Nucleus accumbens (tissue), 56 donors: ENCODE measurements around the gene REC8.

Experiments
- DNase-seq, 56 donors: peaks; one replicate each; lab custom pipeline; 2025; lab: John Stamatoyannopoulos, UW

The REC8 gene

DNA sequence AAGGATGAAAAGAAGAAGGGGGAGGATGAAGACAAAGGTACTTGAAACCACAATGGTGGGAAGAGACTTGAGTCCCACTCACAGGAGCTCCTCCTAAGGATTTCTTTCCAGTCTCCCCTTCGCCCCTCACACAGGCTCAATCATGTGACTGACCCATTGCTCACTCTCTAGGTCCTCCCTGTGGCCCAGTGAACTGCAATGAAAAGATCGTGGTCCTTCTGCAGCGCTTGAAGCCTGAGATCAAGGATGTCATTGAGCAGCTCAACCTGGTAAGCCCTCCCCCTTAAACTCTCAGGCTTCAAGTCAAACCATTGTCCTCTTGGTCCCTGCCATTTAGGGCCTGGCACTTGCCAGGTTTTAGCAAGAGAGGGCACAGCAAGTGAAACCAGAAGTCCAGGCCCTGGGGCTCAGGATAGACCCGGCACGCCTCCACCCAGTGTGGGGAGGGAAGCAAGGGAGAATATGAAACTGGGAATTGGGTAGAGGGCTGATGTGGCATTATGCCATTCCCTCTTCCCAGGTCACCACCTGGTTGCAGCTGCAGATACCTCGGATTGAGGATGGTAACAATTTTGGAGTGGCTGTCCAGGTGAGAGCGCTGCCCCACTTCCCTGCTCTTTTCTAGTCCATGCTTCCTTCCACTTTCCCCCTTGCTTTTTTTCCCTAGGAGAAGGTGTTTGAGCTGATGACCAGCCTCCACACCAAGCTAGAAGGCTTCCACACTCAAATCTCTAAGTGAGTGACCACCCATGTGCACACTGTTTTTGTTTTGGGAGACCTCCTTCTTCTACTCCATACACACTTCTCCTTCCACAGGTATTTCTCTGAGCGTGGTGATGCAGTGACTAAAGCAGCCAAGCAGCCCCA is 34.1 kb upstream of the REC8 start:
- DNase-seq = no peak

GRCh38 chr14:24138396-24139271 is 33.2 kb upstream of the REC8 start:
- no peak for DNase-seq

- DNase-seq = no peak
Measured at GRCh38 chr14:24139272-24139934, 32.5 kb upstream of the REC8 start.

GRCh38 chr14:24141097-24141880 is 30.6 kb upstream of the REC8 start, which contains the start of gene EMC9:
Gene EMC9 (minus strand): TSS chr14:24141591. CDS start chr14:24141304, 287 bp downstream.
- peak; percentile 90 to 100 (median 99) for DNase-seq

DNA sequence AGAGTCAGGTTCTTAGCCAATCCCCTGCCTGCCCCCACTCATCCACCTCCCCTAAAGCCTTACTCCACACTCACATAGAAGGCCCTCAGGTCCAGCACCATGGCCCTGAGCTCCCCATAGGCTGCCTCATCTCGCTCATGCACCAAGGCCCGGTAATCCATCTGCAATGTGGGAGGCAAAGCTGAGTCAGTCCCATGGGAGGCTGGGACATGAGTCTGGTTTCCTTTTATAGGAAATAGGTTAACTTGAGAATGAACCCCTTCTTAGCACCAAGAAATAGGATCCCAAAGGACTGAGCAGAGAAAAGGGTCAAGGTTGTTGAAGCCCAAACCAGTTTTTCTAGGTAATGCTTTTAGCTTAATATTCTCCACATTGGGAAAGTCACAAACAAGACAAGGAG is 28.4 kb upstream of the REC8 start:
- no peak for DNase-seq

DNA sequence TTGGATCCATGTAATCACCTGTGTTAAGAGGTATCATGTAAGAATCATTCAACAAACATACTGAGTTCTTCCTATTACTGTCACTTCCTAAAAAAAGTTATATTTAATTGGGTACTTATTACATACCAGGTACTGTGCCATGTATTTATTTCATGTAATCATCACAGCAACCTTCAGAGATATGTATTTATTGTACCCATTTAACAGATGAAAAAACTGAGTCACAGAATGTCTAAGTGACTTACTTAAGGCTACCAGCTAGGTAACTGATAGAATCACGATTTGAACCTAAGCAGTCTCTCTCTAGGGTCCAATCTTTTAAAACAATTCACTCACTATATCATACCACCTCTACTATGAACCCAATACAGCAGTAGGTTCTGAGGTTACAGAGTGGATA is 27.4 kb upstream of the REC8 start:
- DNase-seq = no peak

GRCh38 chr14:24145219-24145618 is 26.7 kb upstream of the REC8 start:
- DNase-seq = no peak

DNA sequence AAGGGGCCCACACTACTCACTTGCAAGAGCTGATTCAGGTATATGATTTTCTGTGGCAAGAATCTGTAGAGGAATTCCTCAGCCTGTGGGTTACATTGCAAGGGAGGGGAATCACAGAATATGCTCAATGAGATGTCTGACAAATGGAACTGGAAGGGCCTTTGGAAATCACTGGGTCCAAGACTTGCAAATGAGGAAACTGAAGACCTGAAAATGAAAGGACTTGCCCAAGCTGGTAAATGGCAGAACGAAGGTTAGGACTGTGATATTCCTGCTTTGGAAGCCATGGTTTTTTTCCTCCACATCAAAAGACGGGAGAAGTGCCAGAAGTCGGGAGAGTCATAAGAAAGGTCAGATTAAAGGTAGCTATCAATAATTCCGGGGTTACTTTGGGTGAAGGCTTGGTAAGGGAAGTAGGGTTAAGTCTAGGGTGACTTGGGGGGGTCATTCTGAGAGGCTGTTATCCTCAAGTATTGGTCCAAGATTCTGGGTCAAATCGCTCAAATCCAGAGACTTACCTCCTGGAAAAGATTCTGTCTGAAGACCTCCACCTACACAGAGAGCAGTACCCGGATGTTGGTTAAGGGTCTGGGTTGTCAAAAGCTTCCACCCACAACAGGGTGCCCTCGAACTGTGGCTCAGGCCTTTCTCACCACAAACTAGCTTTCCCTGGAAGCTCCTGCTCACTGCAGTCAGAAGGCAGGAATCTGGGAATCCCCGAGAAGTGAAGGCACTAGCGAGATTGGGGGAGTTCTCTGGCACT is 26.0 kb upstream of the REC8 start:
- DNase-seq = no peak

GRCh38 chr14:24146453-24146977 is 25.4 kb upstream of the REC8 start, which contains the start of gene PSME2:
Gene PSME2 (minus strand): TSS chr14:24146610. CDS start chr14:24146581, 29 bp downstream.
- DNase-seq = peak; percentile 48 to 91 (median 79)

- peak; percentile 74 to 98 (median 95) for DNase-seq
Measured at GRCh38 chr14:24146978-24147760, 24.7 kb upstream of the REC8 start, which contains the start of gene RNF31. Gene RNF31 (plus strand): TSS chr14:24147498. CDS start chr14:24147699, 201 bp downstream.

- peak in 1 of 56 donors; percentile 45 for DNase-seq
Measured at GRCh38 chr14:24147761-24148428, 24.0 kb upstream of the REC8 start.

DNA sequence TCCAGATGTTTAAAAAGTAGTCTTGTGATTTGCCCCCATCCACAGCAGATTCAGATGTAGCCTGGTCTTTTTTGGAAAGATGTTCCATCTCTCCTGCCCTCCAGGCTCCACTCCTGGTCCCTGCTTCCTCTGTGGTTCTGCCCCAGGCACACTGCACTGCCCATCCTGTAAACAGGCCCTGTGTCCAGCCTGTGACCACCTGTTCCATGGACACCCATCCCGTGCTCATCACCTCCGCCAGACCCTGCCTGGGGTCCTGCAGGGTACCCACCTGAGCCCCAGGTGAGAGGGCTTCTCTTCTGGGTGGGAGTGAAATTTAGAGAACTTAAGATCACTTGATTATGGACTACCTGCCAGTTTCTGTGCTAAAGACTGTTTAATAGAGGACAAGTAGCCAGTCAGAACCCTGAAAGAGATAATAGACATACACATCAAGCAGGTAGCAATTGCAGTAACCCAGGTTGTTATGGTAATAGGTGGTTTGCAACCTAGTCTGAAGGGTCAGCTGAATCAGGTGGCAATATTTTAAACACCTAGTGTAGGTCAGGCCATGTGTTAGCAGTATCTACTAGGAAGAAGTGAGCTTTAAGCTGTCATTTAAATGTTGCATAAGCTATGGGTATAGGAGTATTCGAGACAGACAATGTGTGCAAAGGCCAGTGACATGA is 22.4 kb upstream of the REC8 start:
- no peak for DNase-seq

DNA sequence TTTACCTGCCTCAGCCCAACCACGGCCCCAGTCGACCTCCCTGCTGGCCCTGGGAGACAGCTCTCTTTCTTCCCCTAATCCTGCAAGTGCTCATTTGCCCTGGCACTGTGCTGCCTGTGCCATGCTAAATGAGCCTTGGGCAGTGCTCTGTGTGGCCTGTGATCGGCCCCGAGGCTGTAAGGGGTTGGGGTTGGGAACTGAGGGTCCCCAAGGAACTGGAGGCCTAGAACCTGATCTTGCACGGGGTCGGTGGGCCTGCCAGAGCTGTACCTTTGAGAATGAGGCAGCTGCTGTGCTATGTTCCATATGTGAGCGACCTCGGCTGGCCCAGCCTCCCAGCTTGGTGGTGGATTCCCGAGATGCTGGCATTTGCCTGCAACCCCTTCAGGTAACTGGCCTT is 21.8 kb upstream of the REC8 start:
- DNase-seq = no peak

DNA sequence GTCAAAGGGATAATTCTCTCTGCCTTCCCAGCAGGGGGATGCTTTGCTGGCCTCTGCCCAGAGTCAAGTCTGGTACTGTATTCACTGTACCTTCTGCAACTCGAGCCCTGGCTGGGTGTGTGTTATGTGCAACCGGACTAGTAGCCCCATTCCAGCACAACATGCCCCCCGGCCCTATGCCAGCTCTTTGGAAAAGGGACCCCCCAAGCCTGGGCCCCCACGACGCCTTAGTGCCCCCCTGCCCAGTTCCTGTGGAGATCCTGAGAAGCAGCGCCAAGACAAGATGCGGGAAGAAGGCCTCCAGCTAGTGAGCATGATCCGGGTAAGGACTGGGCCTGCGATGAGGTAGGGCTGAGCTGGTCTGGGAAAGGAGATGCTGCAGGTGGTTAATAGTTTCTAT is 21.3 kb upstream of the REC8 start:
- no peak for DNase-seq

DNA sequence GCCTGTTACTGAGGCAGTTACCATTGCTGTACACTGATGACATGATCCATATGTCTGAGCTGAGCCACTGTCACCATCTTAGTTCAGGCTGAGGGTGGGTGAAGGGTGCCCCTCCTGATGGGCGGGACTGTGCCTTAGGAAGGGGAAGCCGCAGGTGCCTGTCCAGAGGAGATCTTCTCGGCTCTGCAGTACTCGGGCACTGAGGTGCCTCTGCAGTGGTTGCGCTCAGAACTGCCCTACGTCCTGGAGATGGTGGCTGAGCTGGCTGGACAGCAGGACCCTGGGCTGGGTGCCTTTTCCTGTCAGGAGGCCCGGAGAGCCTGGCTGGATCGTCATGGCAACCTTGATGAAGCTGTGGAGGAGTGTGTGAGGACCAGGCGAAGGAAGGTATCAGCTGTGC is 20.9 kb upstream of the REC8 start:
- no peak for DNase-seq

DNA sequence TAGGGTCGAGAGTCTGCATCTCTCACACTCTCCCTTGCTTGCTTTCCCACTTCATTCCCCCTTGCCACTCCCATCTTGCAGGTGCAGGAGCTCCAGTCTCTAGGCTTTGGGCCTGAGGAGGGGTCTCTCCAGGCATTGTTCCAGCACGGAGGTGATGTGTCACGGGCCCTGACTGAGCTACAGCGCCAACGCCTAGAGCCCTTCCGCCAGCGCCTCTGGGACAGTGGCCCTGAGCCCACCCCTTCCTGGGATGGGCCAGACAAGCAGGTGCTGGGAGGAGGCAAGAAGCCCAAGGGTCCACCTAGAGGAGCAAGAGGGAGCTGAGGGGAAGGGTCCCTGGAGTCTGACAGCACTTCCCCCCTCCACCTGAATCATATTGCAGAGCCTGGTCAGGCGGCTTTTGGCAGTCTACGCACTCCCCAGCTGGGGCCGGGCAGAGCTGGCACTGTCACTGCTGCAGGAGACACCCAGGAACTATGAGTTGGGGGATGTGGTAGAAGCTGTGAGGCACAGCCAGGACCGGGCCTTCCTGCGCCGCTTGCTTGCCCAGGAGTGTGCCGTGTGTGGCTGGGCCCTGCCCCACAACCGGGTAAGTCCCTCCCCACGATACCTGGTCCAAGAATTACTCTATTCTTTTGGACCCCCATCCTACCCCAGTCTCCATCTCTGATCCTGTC is 20.3 kb upstream of the REC8 start:
- DNase-seq = no peak
